H9 (cell line): ENCODE measurements around the gene ACSF3. TPM values are rescaled to one million over a fixed set of nuclear protein-coding genes. Genes with fewer than 3 reads are reported as not detected.

Experiments
- DNase-seq: peaks from one replicate; pipeline ENCODE4 v3.0.0-alpha.2; 2017
- H2AFZ ChIP-seq: one replicate; pipeline ENCODE4 v1.6.1; 2013; ENCODE audit warnings: mild to moderate bottlenecking, low read length, control low read depth, moderate library complexity
- H2AK5ac ChIP-seq: 2 replicates; pipeline ENCODE4 v1.6.1; 2013; ENCODE audit warnings: low read length, control low read depth, mixed read lengths; ENCODE audit not compliant: insufficient read length
- H2BK120ac ChIP-seq: one replicate; pipeline ENCODE4 v1.6.1; 2013; ENCODE audit warnings: low read depth, mild to moderate bottlenecking, low read length, control low read depth, inconsistent platforms; ENCODE audit not compliant: poor library complexity, severe bottlenecking
- H2BK12ac ChIP-seq: 2 replicates; pipeline ENCODE4 v1.6.1; 2013; ENCODE audit warnings: low read length, control low read depth, mixed read lengths, low read depth; ENCODE audit not compliant: insufficient read length
- H2BK15ac ChIP-seq: 2 replicates; pipeline ENCODE4 v1.6.1; 2013; ENCODE audit warnings: low read depth, low read length, control low read depth
- H2BK20ac ChIP-seq: one replicate; pipeline ENCODE4 v1.6.1; 2013; ENCODE audit warnings: low read depth, mild to moderate bottlenecking, low read length, control low read depth, inconsistent platforms; ENCODE audit not compliant: poor library complexity, severe bottlenecking
- H2BK5ac ChIP-seq: 2 replicates; pipeline ENCODE4 v1.6.1; 2013; ENCODE audit warnings: low read length, control low read depth, mixed read lengths; ENCODE audit not compliant: insufficient read length
- H3K14ac ChIP-seq: 2 replicates; pipeline ENCODE4 v1.6.1; 2013; ENCODE audit warnings: low read length, control low read depth; ENCODE audit not compliant: insufficient read depth
- H3K18ac ChIP-seq: 2 replicates; pipeline ENCODE4 v1.6.1; 2013; ENCODE audit warnings: low read depth, mild to moderate bottlenecking, mixed read lengths, low read length, control low read depth; ENCODE audit not compliant: insufficient read length
- H3K23ac ChIP-seq: 2 replicates; pipeline ENCODE4 v1.6.1; 2013; ENCODE audit warnings: low read length, control low read depth, mixed read lengths, low read depth; ENCODE audit not compliant: insufficient read length
- H3K23me2 ChIP-seq: 2 replicates; pipeline ENCODE4 v1.6.1; 2013; ENCODE audit warnings: low read depth, mild to moderate bottlenecking, mixed read lengths, low read length, control low read depth; ENCODE audit not compliant: insufficient read length, poor library complexity, severe bottlenecking
- H3K27ac ChIP-seq: 2 replicates; pipeline ENCODE4 v1.5.1; 2013; ENCODE audit warnings: low read length, control low read depth, mixed read lengths, low read depth; ENCODE audit not compliant: insufficient read length
- H3K27me3 ChIP-seq: 2 replicates; pipeline ENCODE4 v1.6.1; 2013; ENCODE audit warnings: low read length, control low read depth, inconsistent platforms; ENCODE audit not compliant: insufficient read depth
- H3K4ac ChIP-seq: 2 replicates; pipeline ENCODE4 v1.6.1; 2013; ENCODE audit warnings: low read depth, mild to moderate bottlenecking, control low read depth, inconsistent platforms, low read length, moderate library complexity
- H3K4me1 ChIP-seq: 2 replicates; pipeline ENCODE4 v1.6.1; 2013; ENCODE audit warnings: low read length, control low read depth, inconsistent platforms; ENCODE audit not compliant: insufficient read depth
- H3K4me2 ChIP-seq: 2 replicates; pipeline ENCODE4 v1.6.1; 2013; ENCODE audit warnings: low read length, control low read depth, mixed read lengths; ENCODE audit not compliant: insufficient read length, insufficient read depth
- H3K56ac ChIP-seq: 2 replicates; pipeline ENCODE4 v1.6.1; 2013; ENCODE audit warnings: low read depth, mild to moderate bottlenecking, mixed read lengths, low read length, control low read depth; ENCODE audit not compliant: insufficient read length
- H3K79me1 ChIP-seq: 2 replicates; pipeline ENCODE4 v1.6.1; 2013; ENCODE audit warnings: low read depth, mild to moderate bottlenecking, moderate library complexity, low read length, control low read depth, inconsistent platforms; ENCODE audit not compliant: insufficient read depth, poor library complexity, severe bottlenecking
- H3K79me2 ChIP-seq: 2 replicates; pipeline ENCODE4 v1.6.1; 2013; ENCODE audit warnings: low read length, control low read depth, inconsistent platforms; ENCODE audit not compliant: insufficient read depth
- H3K9ac ChIP-seq: 2 replicates; pipeline ENCODE4 v1.6.1; 2013; ENCODE audit warnings: low read length, control low read depth, mixed read lengths; ENCODE audit not compliant: insufficient read length; ENCODE audit errors: extremely low read depth
- H3K9me3 ChIP-seq: one replicate; pipeline ENCODE4 v1.6.1; 2013; ENCODE audit warnings: low read depth, low read length, inconsistent platforms; ENCODE audit not compliant: control insufficient read depth
- H3T11ph ChIP-seq: one replicate; pipeline ENCODE4 v1.6.1; 2013; ENCODE audit warnings: mild to moderate bottlenecking, low read length, control low read depth, inconsistent platforms
- H4K20me1 ChIP-seq: one replicate; pipeline ENCODE4 v1.6.1; 2013; ENCODE audit not compliant: control insufficient read depth, insufficient read length, insufficient read depth
- H4K5ac ChIP-seq: 2 replicates; pipeline ENCODE4 v1.6.1; 2013; ENCODE audit warnings: low read depth, mild to moderate bottlenecking, mixed read lengths, low read length, control low read depth; ENCODE audit not compliant: insufficient read length
- H4K8ac ChIP-seq: replicated peaks from 2 replicates; pipeline ENCODE4 v1.6.1; 2013; ENCODE audit warnings: low read length, control low read depth, mixed read lengths, low read depth; ENCODE audit not compliant: insufficient read length
- H4K91ac ChIP-seq: 2 replicates; pipeline ENCODE4 v1.6.1; 2013; ENCODE audit warnings: low read depth, mild to moderate bottlenecking, moderate library complexity, mixed read lengths, low read length, control low read depth; ENCODE audit not compliant: insufficient read length
- H3K27ac Mint-ChIP-seq, 3 experiments: 2 replicates in 2 of 3; 3 replicates in 1 of 3; pipeline ENCODE4 v1.8.0; 2020 to 2021; ENCODE audit warnings: mixed read lengths in 3 of 3, mild to moderate bottlenecking in 1 of 3, moderate library complexity in 1 of 3
- H3K27me3 Mint-ChIP-seq: 2 replicates; pipeline ENCODE4 v1.8.0; 2021; ENCODE audit warnings: low read depth, mild to moderate bottlenecking, moderate library complexity, mixed read lengths
- H3K36me3 Mint-ChIP-seq, 3 experiments: 2 replicates in 2 of 3; 3 replicates in 1 of 3; pipeline ENCODE4 v1.8.0; 2020 to 2021; ENCODE audit warnings: low read depth in 3 of 3, mixed read lengths in 3 of 3; ENCODE audit not compliant: insufficient read depth in 1 of 3
- H3K4me1 Mint-ChIP-seq, 2 experiments: 2 replicates each; pipeline ENCODE4 v1.8.0; 2020; ENCODE audit warnings: mixed read lengths in 2 of 2
- H3K4me3 Mint-ChIP-seq, 2 experiments: 2 replicates in 1 of 2; 3 replicates in 1 of 2; pipeline ENCODE4 v1.8.0; 2020 to 2021; ENCODE audit warnings: mild to moderate bottlenecking in 2 of 2, mixed read lengths in 2 of 2, moderate library complexity in 1 of 2
- H3K9me3 Mint-ChIP-seq, 2 experiments: 2 replicates in 1 of 2; 3 replicates in 1 of 2; pipeline ENCODE4 v1.8.0; 2020; ENCODE audit warnings: mild to moderate bottlenecking in 2 of 2, mixed read lengths in 2 of 2, moderate library complexity in 1 of 2
- WGBS: extraction: QIAGEN DNeasy Blood & Tissue Kit; methylation state at CpG from one replicate; pipeline ENCODE4 v1.1.7; 2013; ENCODE audit warnings: missing lambda C conversion rate, low lambda C conversion rate, mixed read lengths; ENCODE audit not compliant: insufficient read length; ENCODE audit errors: extremely low coverage; 5-methylcytosine and 5-hydroxymethylcytosine counted together
- total RNA-seq: library from RNA; stranded (reverse); gene quantifications from 2 replicates; pipeline ENCODE4 v1.2.1, GENCODE V29; 2021
- TF ChIP-seq, protein P1 (sequence below): fragments of 200-600 bp; sonication (generic); conservative IDR thresholded peaks from 3 replicates; pipeline ENCODE4 v1.8.0; 2021; ENCODE audit warnings: antibody characterized with exemption, mild to moderate bottlenecking

The ACSF3 gene
- total RNA-seq, 1 experiment from 2014 or later: 31.3 TPM

DNA sequence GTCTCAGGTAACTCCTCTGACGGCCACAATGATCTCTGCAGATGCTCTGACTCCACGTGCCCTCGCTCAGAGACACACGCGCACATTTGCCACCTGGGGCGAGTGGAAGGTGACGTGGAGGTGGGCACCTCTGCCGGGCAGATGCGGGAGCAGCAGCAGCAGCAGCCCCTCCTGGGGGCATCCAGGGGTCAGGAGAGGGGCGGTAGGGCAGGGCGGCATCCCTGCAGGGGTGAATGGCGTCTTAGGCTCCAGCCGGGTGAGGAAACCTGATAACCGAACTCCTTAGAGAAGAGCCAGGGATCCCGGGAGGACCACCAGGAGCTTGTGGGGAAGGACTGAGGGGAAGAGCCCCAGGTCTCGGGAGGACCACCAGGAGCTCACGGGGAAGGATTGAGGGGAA, 43.3 kb downstream of the ACSF3 start:
- Histone ChIP-seq H3K4me2 (no peak overlapping the region), H3K79me1 (no peaks in the 10 kb centered on the region), H3K27ac (no peak overlapping the region), H3K27me3 (no peaks in the 10 kb centered on the region), H4K5ac (no peak overlapping the region), H3K23me2 (no peaks in the 10 kb centered on the region), H3K14ac (no peak overlapping the region), H2BK20ac (no peak overlapping the region), H3K9ac (no peak overlapping the region), H3K9me3 (no peaks in the 10 kb centered on the region), H4K20me1 (no peaks in the 10 kb centered on the region), H3K56ac (no peak overlapping the region), H3K23ac (no peak overlapping the region), H3T11ph (no peak overlapping the region), H2AK5ac (no peak overlapping the region), H2BK120ac (no peak overlapping the region), H2BK5ac (no peak overlapping the region), H3K4me1 (no peaks in the 10 kb centered on the region), H2BK12ac (no peak overlapping the region), H4K91ac (no peak overlapping the region), H3K79me2 (no peaks in the 10 kb centered on the region), H2AFZ (no peak overlapping the region), H3K18ac (no peak overlapping the region), H3K4ac (no peak overlapping the region), H2BK15ac (no peak overlapping the region), H4K8ac (no peak overlapping the region)
- no peak overlapping the region for H3K27ac Mint-ChIP-seq
- no peak for DNase-seq
- H3K9me3 Mint-ChIP-seq: no peaks in the 10 kb centered on the region
- H3K36me3 Mint-ChIP-seq: peaks cover 8 to 28% (median 22%) of the 10 kb centered on the region in 3 experiments
- TF ChIP-seq, protein P1, sequence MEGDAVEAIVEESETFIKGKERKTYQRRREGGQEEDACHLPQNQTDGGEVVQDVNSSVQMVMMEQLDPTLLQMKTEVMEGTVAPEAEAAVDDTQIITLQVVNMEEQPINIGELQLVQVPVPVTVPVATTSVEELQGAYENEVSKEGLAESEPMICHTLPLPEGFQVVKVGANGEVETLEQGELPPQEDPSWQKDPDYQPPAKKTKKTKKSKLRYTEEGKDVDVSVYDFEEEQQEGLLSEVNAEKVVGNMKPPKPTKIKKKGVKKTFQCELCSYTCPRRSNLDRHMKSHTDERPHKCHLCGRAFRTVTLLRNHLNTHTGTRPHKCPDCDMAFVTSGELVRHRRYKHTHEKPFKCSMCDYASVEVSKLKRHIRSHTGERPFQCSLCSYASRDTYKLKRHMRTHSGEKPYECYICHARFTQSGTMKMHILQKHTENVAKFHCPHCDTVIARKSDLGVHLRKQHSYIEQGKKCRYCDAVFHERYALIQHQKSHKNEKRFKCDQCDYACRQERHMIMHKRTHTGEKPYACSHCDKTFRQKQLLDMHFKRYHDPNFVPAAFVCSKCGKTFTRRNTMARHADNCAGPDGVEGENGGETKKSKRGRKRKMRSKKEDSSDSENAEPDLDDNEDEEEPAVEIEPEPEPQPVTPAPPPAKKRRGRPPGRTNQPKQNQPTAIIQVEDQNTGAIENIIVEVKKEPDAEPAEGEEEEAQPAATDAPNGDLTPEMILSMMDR: no peak
- no peaks in the 10 kb centered on the region; the same call in 1 of the 2 replicates for H3K27me3 Mint-ChIP-seq
- no peak overlapping the region for H3K4me3 Mint-ChIP-seq
- no CpG with 5 or more reads among the region's 17 CpGs for WGBS
- H3K4me1 Mint-ChIP-seq: peaks cover 3 to 6% of the 10 kb centered on the region in 2 experiments; a peak in 3 of 4 replicates
